ENCODE data around the gene EP300.

EP300 gene

GRCh38 chr22:41191467-41191866, 99.1 kb downstream of the EP300 start:
- no peak for DNase-seq (ENCODE audit: extremely low read depth, low read depth)
- no peak for TF ChIP-seq CTCF (IDR thresholded peaks at IDR 0.05; ENCODE audit: low read depth, low read length)

- DNase-seq (ENCODE audit: extremely low read depth, low read depth): no peak
- no peak for TF ChIP-seq CTCF (IDR thresholded peaks at IDR 0.05; ENCODE audit: low read depth, low read length)
Measured at GRCh38 chr22:41193829-41194228, 101.4 kb downstream of the EP300 start.

GRCh38 chr22:41197038-41197972, 104.9 kb downstream of the EP300 start:
- DNase-seq (ENCODE audit: extremely low read depth, low read depth): no peak
- TF ChIP-seq CTCF (IDR thresholded peaks at IDR 0.05; ENCODE audit: low read depth, low read length): peak; percentile 16; the same call in 1 of the 2 replicates

GRCh38 chr22:41198027-41198580, 105.7 kb downstream of the EP300 start:
- no peak; the same call in 1 of the 2 replicates for TF ChIP-seq CTCF (IDR thresholded peaks at IDR 0.05; ENCODE audit: low read depth, low read length)
- DNase-seq (ENCODE audit: extremely low read depth, low read depth): no peak

GRCh38 chr22:41201141-41201540, 108.7 kb downstream of the EP300 start:
- DNase-seq (ENCODE audit: extremely low read depth, low read depth): no peak
- no peak for TF ChIP-seq CTCF (IDR thresholded peaks at IDR 0.05; ENCODE audit: low read depth, low read length)

GRCh38 chr22:41203118-41203517, 110.7 kb downstream of the EP300 start:
- no peak for DNase-seq (ENCODE audit: extremely low read depth, low read depth)
- no peak for TF ChIP-seq CTCF (IDR thresholded peaks at IDR 0.05; ENCODE audit: low read depth, low read length)

- no peak for TF ChIP-seq CTCF (IDR thresholded peaks at IDR 0.05; ENCODE audit: low read depth, low read length)
- DNase-seq (ENCODE audit: extremely low read depth, low read depth): no peak
Measured at GRCh38 chr22:41204066-41204465, 111.7 kb downstream of the EP300 start.

Measured in AG09319 (cell line).